AG10803 (cell line): ENCODE results near the gene FMO2.

Experiments used
- DNase-seq: peaks from one replicate; pipeline ENCODE4 v3.0.0; 2010; ENCODE audit warnings: low read depth
- H3K4me3 ChIP-seq: 2 replicates; pipeline ENCODE4 v1.5.1; 2011; ENCODE audit warnings: mild to moderate bottlenecking, low read length, control low read depth
- CTCF ChIP-seq: conservative IDR thresholded peaks from 2 replicates; pipeline ENCODE4 v1.5.1; 2011; ENCODE audit warnings: mild to moderate bottlenecking, low read length, control low read depth, inconsistent platforms

The FMO2 gene

DNA sequence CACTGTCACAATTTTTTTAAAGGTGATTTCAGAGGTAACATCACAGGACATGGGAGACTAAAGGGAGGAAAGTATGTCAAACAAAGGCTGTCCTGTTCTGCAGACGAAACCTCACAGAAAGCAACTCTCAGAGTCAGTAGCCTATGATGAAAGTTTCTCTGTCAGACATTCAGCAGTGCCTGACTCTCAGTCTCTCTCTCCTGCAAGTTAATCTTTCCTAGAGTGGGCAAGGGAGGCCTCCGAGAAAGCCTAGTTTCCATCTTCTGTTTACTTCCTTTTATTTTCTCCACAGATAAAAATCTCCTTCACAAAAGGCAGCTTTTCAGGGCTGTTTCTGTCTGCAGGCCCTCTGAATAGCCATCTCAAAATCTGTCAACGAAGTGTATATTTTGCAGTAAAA lies 24.9 kb upstream of the FMO2 start:
- TF ChIP-seq CTCF, result no peak
- DNase-seq, result no peak
- H3K4me3 ChIP-seq, result no peak overlapping the region

DNA sequence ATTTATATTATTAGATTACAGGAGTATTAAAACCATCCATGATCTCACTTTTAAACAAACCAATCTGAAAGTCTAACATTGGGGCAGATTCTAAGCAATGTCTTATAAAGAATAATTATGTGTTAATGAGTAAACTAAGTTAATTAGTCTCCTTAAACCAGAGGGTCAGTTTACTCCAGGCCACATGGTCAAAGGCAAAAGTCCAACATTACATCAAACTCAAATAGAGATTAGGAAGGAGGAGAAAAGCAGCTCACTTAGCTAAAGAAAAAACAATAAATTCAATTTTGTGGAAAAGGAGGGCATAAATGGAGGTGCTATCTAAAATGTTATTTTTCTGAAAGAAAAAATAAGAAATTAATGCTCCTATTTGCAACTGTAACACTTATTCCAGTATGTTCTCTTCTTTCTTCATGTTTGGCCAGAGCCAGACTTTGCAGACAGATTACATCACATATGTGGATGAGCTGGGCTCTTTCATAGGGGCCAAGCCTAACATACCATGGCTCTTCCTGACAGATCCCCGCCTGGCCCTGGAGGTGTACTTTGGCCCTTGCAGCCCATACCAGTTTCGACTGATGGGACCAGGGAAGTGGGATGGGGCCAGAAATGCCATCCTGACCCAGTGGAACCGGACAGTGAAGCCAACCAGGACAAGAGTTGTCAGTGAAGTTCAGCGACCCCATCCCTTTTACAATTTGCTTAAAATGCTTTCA lies 24.3 kb upstream of the FMO2 start:
- H3K4me3 ChIP-seq, result no peak overlapping the region
- no peak for DNase-seq

DNA sequence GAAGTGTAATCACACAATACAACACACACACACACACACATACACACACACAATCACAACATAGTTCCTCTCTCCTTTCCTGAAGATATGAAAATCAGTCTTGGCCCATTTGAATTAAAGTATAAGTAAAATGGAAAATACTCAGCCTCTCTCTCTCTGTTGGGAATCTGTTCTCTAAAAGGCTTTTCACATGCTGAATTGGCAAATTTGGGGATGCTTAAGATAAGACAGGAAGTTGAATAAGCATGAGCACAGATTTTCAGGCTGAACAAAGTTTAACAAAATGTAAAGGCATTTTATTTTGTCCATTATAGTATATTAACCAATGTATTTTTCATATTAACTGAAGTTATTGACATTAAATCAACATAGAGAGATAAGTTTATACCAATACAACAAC lies 23.7 kb upstream of the FMO2 start:
- no peak for TF ChIP-seq CTCF
- H3K4me3 ChIP-seq, result no peak overlapping the region
- DNase-seq, result no peak

More for the DNA sequence above, 24.3 kb upstream of the FMO2 start:
- no peak for TF ChIP-seq CTCF

DNA sequence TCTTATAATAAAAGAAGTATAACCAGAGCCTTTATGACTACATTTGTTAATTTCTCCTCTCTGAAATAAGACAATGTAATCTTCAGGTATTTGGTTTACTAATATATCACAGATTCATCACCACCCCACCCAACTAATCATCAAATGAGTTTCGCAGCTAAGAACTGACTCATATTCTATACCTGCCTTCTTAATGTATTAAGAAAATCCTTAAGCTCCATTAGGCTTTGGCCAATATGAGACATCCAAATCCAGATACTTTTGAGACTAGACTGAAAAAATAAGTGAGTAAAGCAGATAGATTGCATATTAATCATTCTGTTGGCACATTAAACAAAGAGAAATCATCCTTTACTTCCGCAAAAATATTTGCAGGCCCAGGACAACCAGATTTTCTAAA lies 18.7 kb upstream of the FMO2 start:
- no peak for TF ChIP-seq CTCF
- DNase-seq, result no peak
- no peak overlapping the region for H3K4me3 ChIP-seq

GRCh38 chr1:171167785-171168184 lies 17.3 kb upstream of the FMO2 start:
- no peak for TF ChIP-seq CTCF
- no peak overlapping the region for H3K4me3 ChIP-seq
- no peak for DNase-seq

DNA sequence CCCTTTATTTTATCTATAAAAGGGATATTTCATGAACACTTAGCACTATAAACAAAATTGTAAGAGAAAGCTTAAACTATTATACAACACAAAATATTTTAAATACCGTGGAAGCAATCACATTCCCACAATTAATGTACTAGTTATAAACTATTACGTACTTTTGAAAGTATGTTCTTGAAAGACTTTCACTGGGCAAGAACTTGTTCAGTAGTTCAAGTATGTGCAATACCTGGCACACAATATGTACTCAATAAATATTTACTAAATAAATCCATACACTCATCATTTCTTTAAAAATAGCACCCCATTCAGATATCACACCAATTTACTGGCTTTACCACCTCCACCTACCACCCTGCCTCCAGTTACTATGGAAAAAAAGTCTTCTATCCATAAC lies 12.6 kb upstream of the FMO2 start:
- TF ChIP-seq CTCF, result no peak
- peak; percentile 5 for DNase-seq
- no peak overlapping the region for H3K4me3 ChIP-seq

DNA sequence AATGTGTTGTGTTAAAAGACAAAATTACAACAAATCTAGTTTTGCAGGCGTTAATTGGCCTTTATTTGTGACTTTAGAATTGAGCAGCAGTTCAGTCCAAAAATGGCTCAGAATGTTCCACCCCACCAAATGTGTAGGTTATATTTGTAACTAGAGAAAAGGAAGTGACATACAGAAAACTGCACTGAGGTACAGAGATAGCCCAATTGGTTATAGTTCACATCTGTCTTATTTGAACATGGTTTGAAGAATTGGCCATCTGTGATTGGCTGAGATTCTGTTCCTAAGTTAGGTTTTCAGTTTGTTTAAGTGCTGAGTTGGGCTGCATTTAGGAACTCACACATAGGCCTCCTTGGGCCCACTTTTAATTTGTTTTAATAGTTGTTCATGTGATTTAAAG lies 12.0 kb upstream of the FMO2 start:
- no peak for DNase-seq
- H3K4me3 ChIP-seq, result no peak overlapping the region
- no peak for TF ChIP-seq CTCF
